HG03280 (cell line): ENCODE results near the gene MUTYH.

Experiments used
- ATAC-seq: cut with Tn5 transposase; IDR thresholded peaks from one replicate; pipeline ENCODE4 v1.9.1; 2021; ENCODE audit warnings: mild to moderate bottlenecking, moderate library complexity; ENCODE audit not compliant: unreplicated experiment

The MUTYH gene

DNA sequence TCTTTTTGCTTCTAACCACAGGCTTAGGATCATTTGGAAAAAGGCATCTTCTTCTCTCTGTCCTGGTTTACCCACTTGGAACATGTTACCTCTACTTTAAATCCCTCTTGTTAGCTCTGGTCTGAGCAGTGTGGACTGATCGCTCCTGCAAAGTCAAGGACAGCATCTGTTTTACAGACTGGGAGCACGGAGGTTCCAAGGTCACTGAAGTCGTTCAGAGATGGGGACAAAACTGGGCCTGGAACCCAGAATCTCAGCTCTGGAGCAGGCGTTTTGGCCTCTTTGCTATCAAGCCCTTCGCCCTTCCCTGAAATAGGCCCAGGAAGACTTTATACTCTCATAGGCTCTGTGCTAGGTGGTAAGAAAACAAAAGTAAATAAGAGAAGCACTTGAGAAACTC, 11.3 kb upstream of the MUTYH start:
- ATAC-seq: no peak

GRCh38 chr1:45348966-45349677, 8.9 kb upstream of the MUTYH start:
- ATAC-seq: no peak

DNA sequence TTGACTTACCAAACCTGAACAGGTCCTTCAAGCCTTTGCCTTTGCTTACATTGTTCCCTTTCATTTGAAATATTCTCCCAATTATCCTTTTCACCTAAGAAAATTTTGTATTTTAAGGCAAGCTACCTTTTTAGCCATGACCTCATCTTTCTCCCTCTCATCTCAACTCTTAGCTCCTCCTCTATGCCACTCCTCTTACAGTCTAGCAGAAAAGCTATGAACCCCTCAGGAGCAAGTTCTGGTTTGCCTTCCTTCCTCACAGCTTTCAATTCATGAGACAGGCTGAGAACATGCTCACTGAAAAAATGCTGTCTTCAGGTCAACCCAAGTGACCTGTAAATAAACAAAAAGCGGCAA, 8.3 kb upstream of the MUTYH start:
- no peak for ATAC-seq

DNA sequence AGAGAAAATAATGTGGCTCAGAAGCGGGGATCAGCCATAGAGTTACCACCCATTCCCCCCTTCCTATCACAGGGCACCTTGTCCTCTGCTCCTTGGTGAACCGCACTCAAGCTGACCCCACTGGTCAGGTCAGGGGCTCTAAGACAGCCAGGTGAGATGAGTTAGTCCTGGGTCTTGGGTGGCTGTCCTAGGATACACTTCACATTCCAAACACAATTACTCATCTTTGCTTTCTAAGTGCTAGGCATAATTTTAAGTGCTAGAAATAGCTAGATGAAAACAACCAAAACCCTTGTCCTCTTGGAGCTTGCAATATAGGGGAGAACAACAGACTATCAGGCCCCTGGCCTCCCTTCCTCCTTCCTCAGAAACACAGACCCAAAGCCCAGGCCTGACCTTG, 7.8 kb upstream of the MUTYH start:
- ATAC-seq: no peak

- ATAC-seq: no peak
Observed at GRCh38 chr1:45346473-45346872, 6.2 kb upstream of the MUTYH start.

- ATAC-seq: no peak
Observed at GRCh38 chr1:45345014-45345413, 4.8 kb upstream of the MUTYH start.

- ATAC-seq: no peak
Observed at GRCh38 chr1:45344499-45344898, 4.3 kb upstream of the MUTYH start.

- ATAC-seq: peak; percentile 5
Observed at GRCh38 chr1:45340816-45341466, 701 bp upstream of the MUTYH start.

GRCh38 chr1:45337630-45338325, 2.5 kb downstream of the MUTYH start:
- ATAC-seq: no peak

GRCh38 chr1:45335855-45336324, 4.3 kb downstream of the MUTYH start:
- no peak for ATAC-seq

DNA sequence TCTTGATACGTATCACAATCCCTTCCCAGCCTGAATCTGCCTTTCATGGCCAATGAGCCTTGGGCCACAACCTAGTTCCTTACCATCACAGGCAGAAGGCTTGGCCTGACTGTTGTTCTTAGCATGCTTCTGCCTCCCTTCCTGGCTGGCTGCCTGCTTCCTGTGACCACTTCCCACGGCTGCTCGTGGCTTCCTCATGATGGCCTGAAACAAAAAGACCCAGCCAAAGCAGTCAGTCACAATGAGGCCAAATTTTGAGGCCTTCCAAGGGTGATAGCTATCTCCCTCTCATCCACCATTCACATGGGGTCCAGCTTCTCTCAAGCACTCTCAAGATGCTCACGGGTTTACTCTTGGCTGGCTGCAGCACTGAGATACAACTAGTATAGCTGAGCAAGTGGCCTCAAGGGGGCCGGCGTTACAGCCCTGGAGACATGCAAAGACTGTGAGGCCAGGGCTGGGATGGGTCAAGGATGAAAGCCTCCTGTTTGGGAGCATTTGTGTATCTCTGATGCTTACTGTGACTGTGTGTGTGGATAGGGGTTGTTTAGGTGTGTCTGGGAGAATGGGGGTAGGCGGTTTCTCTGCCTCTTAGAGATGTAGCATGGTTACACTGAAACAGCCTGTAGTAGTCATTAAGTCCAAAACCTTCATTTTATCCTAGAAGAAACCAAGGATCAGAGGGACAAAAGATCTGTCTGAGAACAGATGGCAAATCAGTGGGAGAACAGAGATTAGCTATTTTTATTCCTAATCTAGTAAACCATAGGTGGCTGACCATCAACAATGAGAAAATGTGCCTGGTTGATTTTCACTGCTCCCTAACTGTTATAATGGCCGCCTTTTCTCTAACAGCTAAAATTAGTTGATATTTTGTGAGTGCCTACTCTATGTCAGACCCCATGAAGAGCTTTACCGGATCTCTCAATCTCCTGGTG, 5.7 kb downstream of the MUTYH start:
- no peak for ATAC-seq

DNA sequence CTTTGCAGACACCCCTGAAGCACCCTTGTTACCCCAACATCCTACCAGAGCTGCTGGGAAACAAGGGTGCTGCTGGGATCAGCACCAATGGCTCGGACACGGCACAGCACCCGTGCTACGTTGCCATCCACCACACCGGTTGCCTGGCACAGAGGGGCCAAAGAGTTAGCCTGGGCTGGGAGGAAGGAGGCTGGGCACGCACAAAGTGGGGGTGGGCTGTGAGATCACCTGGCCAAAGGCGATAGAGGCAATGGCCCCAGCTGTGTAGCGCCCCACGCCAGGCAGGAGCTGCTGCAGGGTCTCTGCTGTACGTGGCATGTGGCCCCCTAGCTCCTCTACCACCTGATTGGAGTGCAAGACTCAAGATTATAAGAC, 7.9 kb downstream of the MUTYH start:
- ATAC-seq: no peak

DNA sequence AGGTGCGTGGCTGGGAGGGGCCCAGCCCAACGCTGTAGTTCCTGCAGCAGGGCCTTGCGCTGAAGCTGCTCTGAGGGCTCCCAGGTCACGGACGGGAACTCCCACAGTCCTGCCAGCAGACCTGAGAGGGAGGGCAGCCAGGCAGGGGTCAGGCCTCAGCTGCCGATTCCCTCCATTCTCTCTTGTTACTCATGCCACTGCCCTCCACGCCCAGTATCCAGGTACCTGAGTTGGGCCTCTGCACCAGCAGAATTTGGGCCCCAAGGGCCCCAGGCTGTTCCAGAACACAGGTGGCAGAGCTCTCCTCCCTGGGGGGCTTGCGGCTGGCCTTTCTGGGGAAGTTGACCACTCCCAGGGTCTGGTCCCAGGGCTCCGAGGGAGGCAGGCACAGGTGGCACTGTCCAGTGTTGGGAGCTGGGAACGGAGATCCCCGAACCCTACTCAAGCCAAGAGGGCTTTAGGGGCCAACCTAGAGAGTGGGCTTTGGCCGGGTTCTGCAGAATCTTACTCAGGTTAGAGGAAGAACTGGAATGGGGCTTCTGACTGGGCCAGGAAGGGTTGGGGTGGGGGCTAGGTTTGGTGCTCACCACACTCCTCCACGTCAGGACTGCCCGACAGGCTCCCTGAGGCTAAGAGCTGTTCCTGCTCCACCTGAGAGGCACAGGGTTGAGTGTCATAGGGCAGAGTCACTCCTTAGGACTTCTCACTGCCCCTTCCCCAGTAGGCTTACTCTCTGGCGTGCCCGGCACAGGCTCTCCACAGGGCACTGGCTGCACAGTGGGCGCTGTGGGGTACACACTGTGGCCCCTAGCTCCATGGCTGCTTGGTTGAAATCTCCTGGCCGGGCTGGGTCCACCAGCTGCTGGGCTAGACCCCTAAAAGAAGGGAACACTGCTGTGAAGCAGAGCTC, 8.5 kb downstream of the MUTYH start:
- ATAC-seq: no peak

- no peak for ATAC-seq
Observed at GRCh38 chr1:45329445-45329844, 10.8 kb downstream of the MUTYH start.

- no peak for ATAC-seq
Observed at GRCh38 chr1:45328680-45329079, 11.6 kb downstream of the MUTYH start.

DNA sequence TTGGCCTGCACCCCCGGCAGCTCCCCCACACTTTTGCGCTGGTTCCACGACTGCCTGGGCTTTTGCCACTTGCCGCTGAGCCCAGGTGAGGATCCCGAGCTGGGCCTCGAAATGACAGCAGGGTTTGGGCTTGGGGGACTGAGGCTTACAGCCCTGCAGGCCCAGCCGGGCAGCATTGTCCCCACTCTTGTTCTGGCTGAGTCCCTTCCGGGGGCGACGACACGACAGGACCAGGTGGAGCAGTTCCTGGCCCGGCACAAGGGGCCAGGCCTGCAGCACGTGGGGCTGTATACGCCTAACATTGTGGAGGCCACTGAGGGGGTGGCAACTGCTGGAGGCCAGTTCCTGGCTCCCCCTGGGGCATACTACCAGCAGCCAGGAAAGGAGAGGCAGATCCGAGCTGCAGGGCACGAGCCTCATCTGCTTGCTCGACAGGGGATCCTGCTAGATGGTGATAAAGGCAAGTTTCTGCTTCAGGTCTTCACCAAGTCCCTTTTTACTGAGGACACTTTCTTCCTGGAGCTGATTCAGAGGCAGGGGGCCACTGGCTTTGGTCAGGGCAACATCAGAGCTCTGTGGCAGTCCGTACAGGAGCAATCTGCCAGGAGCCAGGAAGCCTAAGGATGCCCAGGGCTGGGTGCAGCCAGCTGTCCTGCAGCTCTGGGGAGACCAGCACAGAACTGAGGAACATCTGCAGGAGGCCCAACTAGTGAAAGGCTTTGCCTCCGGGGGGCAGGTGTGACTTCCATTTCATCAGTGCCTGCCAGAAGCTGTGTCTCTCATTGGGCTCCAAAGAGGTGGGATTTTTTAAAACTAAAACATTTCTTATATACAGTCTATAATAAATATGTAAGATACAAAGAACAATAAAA, 12.4 kb downstream of the MUTYH start:
- ATAC-seq: no peak

DNA sequence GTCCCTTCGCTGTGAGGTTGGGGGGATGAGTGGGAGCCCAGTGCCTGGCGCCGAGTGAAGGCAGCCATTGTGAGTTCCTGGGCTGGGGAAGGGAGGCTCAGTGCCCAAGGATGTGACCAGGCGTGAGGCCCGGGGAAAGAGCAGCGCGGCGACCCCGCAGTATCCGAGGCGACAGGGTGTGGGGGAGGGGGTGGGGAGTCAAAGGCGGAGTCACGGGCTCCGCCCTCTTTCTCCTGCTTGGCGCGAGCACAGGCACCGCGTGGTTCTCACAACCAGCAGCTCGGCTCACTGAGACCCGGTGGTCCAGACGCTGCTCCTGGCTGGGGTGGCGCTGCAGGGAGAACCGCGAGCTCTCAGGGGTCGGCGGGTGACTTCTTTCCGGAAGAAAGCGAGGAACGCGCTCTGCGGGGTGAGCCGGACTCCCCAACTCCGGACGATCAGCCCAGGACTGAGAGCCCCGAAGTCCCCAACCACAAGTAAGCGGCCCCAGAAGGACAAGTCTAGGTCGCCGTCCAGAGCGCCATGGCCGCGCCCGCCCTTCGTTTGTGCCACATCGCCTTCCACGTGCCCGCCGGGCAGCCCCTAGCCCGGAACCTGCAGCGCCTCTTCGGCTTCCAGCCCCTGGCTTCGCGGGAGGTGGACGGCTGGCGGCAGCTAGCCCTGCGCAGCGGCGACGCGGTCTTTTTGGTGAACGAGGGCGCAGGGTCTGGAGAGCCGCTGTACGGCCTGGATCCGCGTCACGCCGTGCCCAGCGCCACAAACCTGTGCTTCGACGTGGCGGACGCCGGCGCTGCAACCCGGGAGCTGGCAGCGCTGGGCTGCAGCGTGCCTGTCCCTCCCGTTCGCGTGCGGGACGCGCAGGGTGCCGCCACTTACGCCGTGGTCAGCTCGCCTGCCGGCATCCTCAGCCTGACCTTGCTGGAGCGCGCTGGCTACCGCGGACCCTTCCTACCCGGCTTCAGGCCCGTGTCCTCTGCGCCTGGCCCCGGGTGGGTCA, 13.3 kb downstream of the MUTYH start, which contains the start of gene HPDL:
Gene HPDL (plus strand): TSS at position 269 of the 997 bp plus-strand sequence. CDS start 254 bp downstream, at position 523.
- peak; percentile 61 for ATAC-seq
